GM06990 (cell line): ENCODE data around the gene JMJD6.
"Not testable (repeated sequence)": the region's sequence is repeated elsewhere in the genome, so short reads cannot be mapped to it uniquely, and the experiment has no call there.

Experiments used
- DNase-seq: peaks from one replicate; pipeline ENCODE4 v3.0.0-alpha.2; 2011; ENCODE audit not compliant: insufficient read length; ENCODE audit errors: extremely low read depth
- H3K27me3 ChIP-seq: replicated peaks from 2 replicates; pipeline ENCODE4 v1.6.0; 2011; ENCODE audit warnings: low read length; ENCODE audit not compliant: control insufficient read depth, insufficient read depth
- H3K36me3 ChIP-seq: 2 replicates; pipeline ENCODE4 v1.5.1; 2011; ENCODE audit warnings: low read length; ENCODE audit not compliant: control insufficient read depth, insufficient read depth
- H3K4me3 ChIP-seq: replicated peaks from 2 replicates; pipeline ENCODE4 v1.5.1; 2011; ENCODE audit warnings: low read depth, mild to moderate bottlenecking, control low read depth, low read length
- TF ChIP-seq, protein P1 (sequence below): IDR thresholded peaks from 2 replicates; pipeline ENCODE4 v1.5.1; 2011; ENCODE audit warnings: low read length, control low read depth, mild to moderate bottlenecking, inconsistent platforms; ENCODE audit not compliant: insufficient read depth, poor library complexity, severe bottlenecking

Gene JMJD6

GRCh38 chr17:76747716-76748363 is 21.4 kb upstream of the JMJD6 start:
- Histone ChIP-seq H3K27me3 (no peaks in the 10 kb centered on the region), H3K36me3 (peaks cover 3% of the 10 kb centered on the region), H3K4me3 (no peak overlapping the region)
- DNase-seq, result no peak
- TF ChIP-seq, protein P1, sequence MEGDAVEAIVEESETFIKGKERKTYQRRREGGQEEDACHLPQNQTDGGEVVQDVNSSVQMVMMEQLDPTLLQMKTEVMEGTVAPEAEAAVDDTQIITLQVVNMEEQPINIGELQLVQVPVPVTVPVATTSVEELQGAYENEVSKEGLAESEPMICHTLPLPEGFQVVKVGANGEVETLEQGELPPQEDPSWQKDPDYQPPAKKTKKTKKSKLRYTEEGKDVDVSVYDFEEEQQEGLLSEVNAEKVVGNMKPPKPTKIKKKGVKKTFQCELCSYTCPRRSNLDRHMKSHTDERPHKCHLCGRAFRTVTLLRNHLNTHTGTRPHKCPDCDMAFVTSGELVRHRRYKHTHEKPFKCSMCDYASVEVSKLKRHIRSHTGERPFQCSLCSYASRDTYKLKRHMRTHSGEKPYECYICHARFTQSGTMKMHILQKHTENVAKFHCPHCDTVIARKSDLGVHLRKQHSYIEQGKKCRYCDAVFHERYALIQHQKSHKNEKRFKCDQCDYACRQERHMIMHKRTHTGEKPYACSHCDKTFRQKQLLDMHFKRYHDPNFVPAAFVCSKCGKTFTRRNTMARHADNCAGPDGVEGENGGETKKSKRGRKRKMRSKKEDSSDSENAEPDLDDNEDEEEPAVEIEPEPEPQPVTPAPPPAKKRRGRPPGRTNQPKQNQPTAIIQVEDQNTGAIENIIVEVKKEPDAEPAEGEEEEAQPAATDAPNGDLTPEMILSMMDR, result no peak

- H3K36me3 ChIP-seq, H3K27me3 ChIP-seq, DNase-seq, H3K4me3 ChIP-seq: not testable (repeated sequence)
Measured at GRCh38 chr17:76745785-76746184, 19.4 kb upstream of the JMJD6 start.

- TF ChIP-seq, protein P1, result no peak
- peaks cover 3% of the 10 kb centered on the region for H3K36me3 ChIP-seq
Measured at GRCh38 chr17:76744747-76745146, 18.3 kb upstream of the JMJD6 start.

DNA sequence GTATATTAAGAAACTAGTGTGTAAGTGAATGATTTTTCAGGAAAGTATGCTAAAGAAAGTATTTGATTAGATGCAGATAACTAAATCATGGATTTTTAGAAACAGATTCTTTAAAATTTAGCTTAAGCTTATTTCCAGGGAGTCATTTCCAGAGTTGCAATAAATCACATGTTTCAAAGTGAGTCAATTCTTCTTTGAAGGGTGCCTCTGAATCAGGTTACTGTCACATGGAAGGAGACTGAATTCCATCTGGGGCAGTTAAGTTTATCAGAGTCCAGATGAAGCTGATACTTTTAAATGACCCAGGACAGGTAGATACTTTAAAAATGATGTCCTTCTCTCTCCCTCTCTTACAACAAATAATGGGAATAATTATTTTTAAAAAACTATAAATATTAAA is 16.6 kb upstream of the JMJD6 start:
- TF ChIP-seq, protein P1, result no peak
- H3K36me3 ChIP-seq, result peaks cover 3% of the 10 kb centered on the region
- DNase-seq, result no peak
- H3K27me3 ChIP-seq, result no peaks in the 10 kb centered on the region
- H3K4me3 ChIP-seq, result no peak overlapping the region

More at GRCh38 chr17:76744747-76745146, 18.3 kb upstream of the JMJD6 start:
- DNase-seq, result no peak
- H3K27me3 ChIP-seq, result no peaks in the 10 kb centered on the region
- H3K4me3 ChIP-seq, result no peak overlapping the region

GRCh38 chr17:76740329-76741118 is 14.1 kb upstream of the JMJD6 start:
- Histone ChIP-seq H3K36me3 (peaks cover 7% of the 10 kb centered on the region), H3K27me3 (no peaks in the 10 kb centered on the region), H3K4me3 (no peak overlapping the region)
- TF ChIP-seq, protein P1, result no peak
- no peak for DNase-seq

DNA sequence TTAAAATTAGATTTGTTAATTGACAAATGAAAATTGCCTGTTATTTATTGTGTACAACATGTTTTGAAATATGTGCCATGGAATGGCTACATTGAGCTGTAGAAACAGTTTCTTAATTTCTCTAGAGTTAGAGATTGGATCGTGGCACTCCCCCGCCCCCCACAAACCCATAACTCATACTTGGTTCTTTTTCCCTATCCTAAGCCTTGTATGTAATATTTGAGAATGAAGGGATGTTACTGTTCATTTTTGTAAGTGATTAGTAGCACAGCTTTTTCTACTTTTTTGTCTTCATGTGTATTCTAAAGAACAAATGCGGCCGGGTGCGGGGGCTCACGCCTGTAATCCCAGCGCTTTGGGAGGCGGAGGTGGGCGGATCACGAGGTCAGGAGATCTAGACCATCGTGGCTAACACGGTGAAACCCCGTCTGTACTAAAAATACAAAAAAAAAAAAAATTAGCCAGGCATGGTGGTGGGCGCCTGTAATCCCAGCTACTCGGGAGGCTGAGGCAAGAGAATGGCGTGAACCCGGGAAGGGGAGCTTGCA is 13.2 kb upstream of the JMJD6 start:
- not testable (repeated sequence) for H3K27me3 ChIP-seq, H3K36me3 ChIP-seq, DNase-seq, H3K4me3 ChIP-seq
